GM19395 (cell line): ENCODE measurements around the gene ALAD.
"Not testable (repeated sequence)": the region's sequence is repeated elsewhere in the genome, so short reads cannot be mapped to it uniquely, and the experiment has no call there.

Source experiments
- ATAC-seq: cut with Tn5 transposase; IDR thresholded peaks from one replicate; pipeline ENCODE4 v1.9.1; 2021; ENCODE audit warnings: mild to moderate bottlenecking, moderate library complexity; ENCODE audit not compliant: unreplicated experiment

The ALAD gene

GRCh38 chr9:113399646-113400200, 1.4 kb downstream of the ALAD start:
- ATAC-seq, result no peak

GRCh38 chr9:113398796-113399195, 2.3 kb downstream of the ALAD start:
- ATAC-seq, result no peak

- no peak for ATAC-seq
Measured at GRCh38 chr9:113397203-113397631, 3.9 kb downstream of the ALAD start.

GRCh38 chr9:113395000-113395861, 5.9 kb downstream of the ALAD start:
- no peak for ATAC-seq

GRCh38 chr9:113393281-113393680, 7.8 kb downstream of the ALAD start:
- ATAC-seq, result no peak

GRCh38 chr9:113391917-113392316, 9.2 kb downstream of the ALAD start:
- ATAC-seq, result no peak

- ATAC-seq, result no peak
Measured at GRCh38 chr9:113390192-113390960, 10.7 kb downstream of the ALAD start.

- no peak for ATAC-seq
Measured at GRCh38 chr9:113389451-113389850, 11.6 kb downstream of the ALAD start.

- ATAC-seq, result no peak
Measured at GRCh38 chr9:113388833-113389232, 12.3 kb downstream of the ALAD start.

- no peak for ATAC-seq
Measured at GRCh38 chr9:113387560-113388230, 13.4 kb downstream of the ALAD start.

- no peak for ATAC-seq
Measured at GRCh38 chr9:113386571-113387393, 14.3 kb downstream of the ALAD start.

- ATAC-seq, result no peak
Measured at GRCh38 chr9:113381909-113382411, 19.1 kb downstream of the ALAD start.

- not testable (repeated sequence) for ATAC-seq
Measured at GRCh38 chr9:113381441-113381840, 19.6 kb downstream of the ALAD start.

GRCh38 chr9:113380869-113381378, 20.2 kb downstream of the ALAD start:
- ATAC-seq, result peak; percentile 46

GRCh38 chr9:113379829-113380210, 21.3 kb downstream of the ALAD start:
- ATAC-seq, result not testable (repeated sequence)

GRCh38 chr9:113379094-113379828, 21.8 kb downstream of the ALAD start:
- not testable (repeated sequence) for ATAC-seq

GRCh38 chr9:113376634-113377567, 24.2 kb downstream of the ALAD start, which contains the start of gene HDHD3:
HDHD3 (minus strand) TSS chr9:113376986; CDS start chr9:113374354, 2,632 bp downstream.
- ATAC-seq, result peak; percentile 80
